HL-60 (cell line): ENCODE data around the gene FRMD8.
A peak's percentile ranks its signal among the peaks of the same experiment; 100 is the strongest.

Experiments used
- DNase-seq, 2 experiments: peaks; one replicate each; pipeline ENCODE4 v3.0.0-alpha.2; 2010 to 2020; ENCODE audit warnings: low read depth in 1 of 2, low spot score in 1 of 2
- H3K27ac ChIP-seq: fragments of 250-450 bp; sonication (Bioruptor Pico); replicated peaks from 2 replicates; pipeline ENCODE4 v1.5.1; 2020; ENCODE audit warnings: mild to moderate bottlenecking, moderate library complexity
- H3K27me3 ChIP-seq: fragments of 250-450 bp; sonication (Bioruptor Pico); 2 replicates; pipeline ENCODE4 v1.5.1; 2021; ENCODE audit warnings: mild to moderate bottlenecking, moderate library complexity; ENCODE audit not compliant: insufficient read depth, poor library complexity, severe bottlenecking
- H3K4me3 ChIP-seq: replicated peaks from 2 replicates; pipeline ENCODE4 v1.5.1; 2011; ENCODE audit warnings: mild to moderate bottlenecking, control low read depth, low read length; ENCODE audit not compliant: insufficient read depth
- CTCF ChIP-seq: IDR thresholded peaks from one replicate; pipeline ENCODE4 v1.5.1; 2011; ENCODE audit warnings: low read length, control low read depth, inconsistent platforms; ENCODE audit not compliant: insufficient read depth
- GABPA ChIP-seq: IDR thresholded peaks from 2 replicates; pipeline ENCODE4 v1.6.1; 2012; ENCODE audit warnings: low read depth
- POLR2AphosphoS5 ChIP-seq: IDR thresholded peaks from 2 replicates; pipeline ENCODE4 v1.6.1; 2012; ENCODE audit warnings: low read depth
- REST ChIP-seq: IDR thresholded peaks from 2 replicates; pipeline ENCODE4 v1.6.1; 2012; ENCODE audit warnings: low read depth; ENCODE audit not compliant: insufficient replicate concordance
- SPI1 ChIP-seq: IDR thresholded peaks from 2 replicates; pipeline ENCODE4 v1.6.1; 2012; ENCODE audit warnings: low read depth, mild to moderate bottlenecking, borderline replicate concordance

The FRMD8 gene

GRCh38 chr11:65454696-65455456, 68.4 kb downstream of the FRMD8 start:
- 0 out of 2 replicates have a peak overlapping the region, but pooled peaks have one; percentile 25 for H3K27ac ChIP-seq
- peak overlapping the region; percentile 48 for H3K4me3 ChIP-seq
- TF ChIP-seq GABPA (no peak), POLR2AphosphoS5 (no peak), SPI1 (no peak), REST (no peak), CTCF (no peak)
- peak; percentile 80 to 82 for DNase-seq
- H3K27me3 ChIP-seq = no peaks in the 10 kb centered on the region

- no peak overlapping the region for H3K27ac ChIP-seq
- H3K27me3 ChIP-seq = no peaks in the 10 kb centered on the region
These were observed 70.0 kb downstream of the FRMD8 start for GRCh38 chr11:65456418-65456817.

More at GRCh38 chr11:65456418-65456817, 70.0 kb downstream of the FRMD8 start:
- no peak for DNase-seq
- no peak overlapping the region for H3K4me3 ChIP-seq
- TF ChIP-seq GABPA = no peak
- TF ChIP-seq POLR2AphosphoS5 = no peak
- TF ChIP-seq CTCF = no peak
- TF ChIP-seq SPI1 = no peak
- no peak for TF ChIP-seq REST
